ENCODE results near the gene TRIM33. TPM values are rescaled to one million over a fixed set of nuclear protein-coding genes. Genes with fewer than 3 reads are reported as not detected.

TRIM33 gene
- total and polyA plus RNA-seq, 4 donors: 32.8 to 74.5 (median 49.6) TPM

DNA sequence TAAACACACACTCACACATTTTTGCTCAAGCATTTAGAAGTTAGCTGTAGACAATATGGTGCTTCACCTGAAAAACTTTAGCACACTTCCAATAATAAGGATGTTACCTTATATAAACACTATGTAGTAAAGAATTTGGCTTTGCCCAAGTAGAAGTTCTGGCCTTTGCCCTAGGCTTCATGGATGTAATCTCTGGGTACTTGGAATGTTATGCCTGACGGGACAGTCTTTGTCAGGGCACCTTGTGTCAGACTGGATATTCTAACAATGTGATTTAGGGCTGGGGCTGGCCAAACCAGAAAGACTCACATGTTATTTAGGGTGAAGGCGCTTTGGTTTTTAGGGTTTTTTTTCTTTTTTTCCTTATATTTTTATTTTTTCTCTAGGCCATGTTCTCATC, 34.8 kb upstream of the TRIM33 start:
- Histone ChIP-seq H3K9me3 (ENCODE audit: control insufficient read depth, insufficient read depth, low read length) (no peaks in the 10 kb centered on the region), H3K27me3 (ENCODE audit: control insufficient read depth, insufficient read depth, low read length) (no peaks in the 10 kb centered on the region), H3K4me1 (ENCODE audit: control insufficient read depth, insufficient read depth, low read length) (no peaks in the 10 kb centered on the region), H3K36me3 (ENCODE audit: control insufficient read depth, insufficient read depth, low read length) (no peaks in the 10 kb centered on the region), H3K4me3 (ENCODE audit: low read depth, low read length) (no peak overlapping the region), H3K27ac (ENCODE audit: low read depth, low read length) (no peak overlapping the region)
- DNase-seq (ENCODE audit: low read depth in 4 of 6, low spot score in 6 of 6): no peak
- WGBS (ENCODE audit: insufficient coverage): 100% methylated on average over 1 of the region's 2 CpGs

DNA sequence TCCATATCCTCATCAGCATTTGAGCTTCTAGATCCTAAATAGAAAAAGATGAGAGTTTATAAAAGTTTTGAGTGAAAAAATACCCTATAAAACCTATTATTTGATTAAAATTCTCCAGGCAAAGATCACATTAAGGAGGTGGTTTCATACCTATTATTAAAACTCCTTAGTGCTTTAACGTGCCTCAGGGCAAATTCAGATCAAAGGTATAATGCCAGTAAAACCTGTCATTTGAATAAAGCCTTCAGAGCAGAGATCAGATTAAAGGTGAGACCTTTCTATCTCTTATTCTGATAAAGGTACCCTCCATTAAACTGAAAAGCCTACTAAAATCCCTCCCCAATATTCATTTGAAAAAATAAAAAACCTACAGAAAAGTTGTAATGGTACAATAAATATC, 34.3 kb upstream of the TRIM33 start:
- Histone ChIP-seq H3K9me3 (ENCODE audit: control insufficient read depth, insufficient read depth, low read length) (no peaks in the 10 kb centered on the region), H3K36me3 (ENCODE audit: control insufficient read depth, insufficient read depth, low read length) (no peaks in the 10 kb centered on the region), H3K4me3 (ENCODE audit: low read depth, low read length) (no peak overlapping the region), H3K27ac (ENCODE audit: low read depth, low read length) (no peak overlapping the region), H3K27me3 (ENCODE audit: control insufficient read depth, insufficient read depth, low read length) (no peaks in the 10 kb centered on the region), H3K4me1 (ENCODE audit: control insufficient read depth, insufficient read depth, low read length) (no peaks in the 10 kb centered on the region)
- no peak for DNase-seq (ENCODE audit: low read depth in 4 of 6, low spot score in 6 of 6)
- WGBS (ENCODE audit: insufficient coverage): no CpG with 5 or more reads among the region's 1 CpG

GRCh38 chr1:114540821-114541220, 29.8 kb upstream of the TRIM33 start:
- H3K4me1 ChIP-seq (ENCODE audit: control insufficient read depth, insufficient read depth, low read length): no peaks in the 10 kb centered on the region
- H3K36me3 ChIP-seq (ENCODE audit: control insufficient read depth, insufficient read depth, low read length): no peaks in the 10 kb centered on the region
- no peak for DNase-seq (ENCODE audit: low read depth in 4 of 6, low spot score in 6 of 6)
- H3K9me3 ChIP-seq (ENCODE audit: control insufficient read depth, insufficient read depth, low read length): no peaks in the 10 kb centered on the region
- WGBS (ENCODE audit: insufficient coverage): 0% methylated on average over 1 of the region's 6 CpGs
- H3K27me3 ChIP-seq (ENCODE audit: control insufficient read depth, insufficient read depth, low read length): no peaks in the 10 kb centered on the region
- H3K27ac ChIP-seq (ENCODE audit: low read depth, low read length): no peak overlapping the region
- H3K4me3 ChIP-seq (ENCODE audit: low read depth, low read length): no peak overlapping the region

DNA sequence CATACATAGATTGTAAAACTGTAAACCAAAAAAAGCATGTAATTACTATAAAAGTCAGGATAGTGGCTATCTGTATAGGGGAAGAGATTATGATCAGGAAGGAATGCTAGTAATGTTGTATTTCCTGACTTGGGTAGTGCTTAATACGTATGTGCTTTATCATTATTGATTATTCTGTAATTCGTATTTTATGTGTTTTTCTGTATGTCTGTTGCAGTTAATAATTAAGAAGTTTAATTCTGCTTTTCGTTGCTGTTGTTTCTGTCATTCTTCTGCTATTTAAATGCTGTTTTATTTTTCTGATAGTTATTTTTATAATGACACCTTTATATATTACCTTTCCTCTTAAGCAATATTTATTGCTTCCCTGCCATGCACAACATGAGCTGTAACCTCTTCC, 29.3 kb upstream of the TRIM33 start:
- Histone ChIP-seq H3K4me1 (ENCODE audit: control insufficient read depth, insufficient read depth, low read length) (no peaks in the 10 kb centered on the region), H3K27me3 (ENCODE audit: control insufficient read depth, insufficient read depth, low read length) (no peaks in the 10 kb centered on the region), H3K36me3 (ENCODE audit: control insufficient read depth, insufficient read depth, low read length) (no peaks in the 10 kb centered on the region), H3K27ac (ENCODE audit: low read depth, low read length) (no peak overlapping the region), H3K4me3 (ENCODE audit: low read depth, low read length) (no peak overlapping the region), H3K9me3 (ENCODE audit: control insufficient read depth, insufficient read depth, low read length) (no peaks in the 10 kb centered on the region)
- DNase-seq (ENCODE audit: low read depth in 4 of 6, low spot score in 6 of 6): no peak
- WGBS (ENCODE audit: insufficient coverage): 40% methylated on average over 1 of the region's 3 CpGs

DNA sequence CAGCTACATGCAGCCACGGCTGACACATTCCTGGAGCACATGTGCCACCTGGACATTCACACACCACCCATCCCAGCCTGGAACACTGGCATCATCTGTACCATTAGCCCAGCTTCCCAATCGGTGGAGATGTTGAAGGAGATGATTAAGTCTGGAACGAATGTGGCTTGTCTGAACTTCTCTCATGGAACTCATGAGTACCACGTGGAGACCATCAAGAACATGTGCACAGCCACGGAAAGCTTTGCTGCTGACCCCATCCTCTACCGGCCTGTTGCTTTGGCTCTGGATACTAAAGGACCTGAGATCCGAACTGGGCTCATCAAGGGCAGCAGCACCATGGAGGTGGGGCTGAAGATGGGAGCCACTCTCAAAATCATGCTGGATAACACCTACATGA, 25.0 kb upstream of the TRIM33 start:
- no peaks in the 10 kb centered on the region for H3K27me3 ChIP-seq (ENCODE audit: control insufficient read depth, insufficient read depth, low read length)
- H3K9me3 ChIP-seq (ENCODE audit: control insufficient read depth, insufficient read depth, low read length): no peaks in the 10 kb centered on the region
- WGBS (ENCODE audit: insufficient coverage): 98% methylated on average over 5 of the region's 7 CpGs
- no peak for DNase-seq (ENCODE audit: low read depth in 4 of 6, low spot score in 6 of 6)
- no peak overlapping the region for H3K27ac ChIP-seq (ENCODE audit: low read depth, low read length)
- no peaks in the 10 kb centered on the region for H3K36me3 ChIP-seq (ENCODE audit: control insufficient read depth, insufficient read depth, low read length)
- no peaks in the 10 kb centered on the region for H3K4me1 ChIP-seq (ENCODE audit: control insufficient read depth, insufficient read depth, low read length)
- no peak overlapping the region for H3K4me3 ChIP-seq (ENCODE audit: low read depth, low read length)

DNA sequence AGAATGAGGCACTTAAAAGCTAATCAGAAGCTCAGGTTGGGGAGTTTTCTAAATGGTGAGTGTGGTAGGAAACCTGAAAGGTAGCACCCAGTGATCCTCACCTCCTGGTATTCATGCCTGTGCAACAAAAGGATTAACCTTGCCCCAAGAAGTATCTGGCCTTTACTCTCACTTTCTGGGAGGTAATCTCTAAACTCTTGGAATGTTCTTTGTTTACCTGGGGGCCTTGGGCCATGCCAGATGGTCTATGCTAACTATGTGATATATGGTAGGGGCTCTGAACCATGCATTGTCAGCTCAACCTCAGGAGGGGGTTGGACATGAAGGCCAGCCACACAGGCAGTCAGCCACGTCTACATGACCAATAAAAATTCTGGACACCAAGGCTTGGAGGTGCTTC, 24.4 kb upstream of the TRIM33 start:
- no peaks in the 10 kb centered on the region for H3K36me3 ChIP-seq (ENCODE audit: control insufficient read depth, insufficient read depth, low read length)
- H3K27ac ChIP-seq (ENCODE audit: low read depth, low read length): no peak overlapping the region
- H3K4me3 ChIP-seq (ENCODE audit: low read depth, low read length): no peak overlapping the region
- no peaks in the 10 kb centered on the region for H3K27me3 ChIP-seq (ENCODE audit: control insufficient read depth, insufficient read depth, low read length)
- whole genome bisulfite sequencing (ENCODE audit: insufficient coverage): 71% methylated on average over 1 of the region's 1 CpG
- no peaks in the 10 kb centered on the region for H3K9me3 ChIP-seq (ENCODE audit: control insufficient read depth, insufficient read depth, low read length)
- DNase-seq (ENCODE audit: low read depth in 4 of 6, low spot score in 6 of 6): no peak
- H3K4me1 ChIP-seq (ENCODE audit: control insufficient read depth, insufficient read depth, low read length): no peaks in the 10 kb centered on the region

DNA sequence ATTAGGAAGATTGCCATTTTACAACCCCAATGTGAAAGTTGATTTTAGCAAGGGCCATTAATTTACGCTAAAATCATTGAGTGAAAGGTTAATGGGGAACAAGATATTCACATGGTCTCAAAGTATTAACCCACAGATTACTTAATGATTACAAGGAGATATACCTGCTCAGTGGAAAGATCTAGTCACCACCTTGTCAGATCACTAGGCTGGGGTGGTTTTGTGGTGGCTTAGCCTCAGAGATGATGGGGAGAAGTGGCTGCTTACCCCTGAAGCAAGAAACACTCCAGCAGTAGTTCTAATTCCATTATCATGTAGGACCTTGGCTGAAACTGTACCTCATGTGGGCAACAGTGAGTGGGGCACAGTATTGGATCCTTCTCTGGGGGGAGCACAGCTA, 20.1 kb upstream of the TRIM33 start:
- no peaks in the 10 kb centered on the region for H3K4me1 ChIP-seq (ENCODE audit: control insufficient read depth, insufficient read depth, low read length)
- no peaks in the 10 kb centered on the region for H3K27me3 ChIP-seq (ENCODE audit: control insufficient read depth, insufficient read depth, low read length)
- WGBS (ENCODE audit: insufficient coverage): no CpG with 5 or more reads among the region's 1 CpG
- H3K36me3 ChIP-seq (ENCODE audit: control insufficient read depth, insufficient read depth, low read length): no peaks in the 10 kb centered on the region
- no peaks in the 10 kb centered on the region for H3K9me3 ChIP-seq (ENCODE audit: control insufficient read depth, insufficient read depth, low read length)
- H3K4me3 ChIP-seq (ENCODE audit: low read depth, low read length): no peak overlapping the region
- no peak for DNase-seq (ENCODE audit: low read depth in 4 of 6, low spot score in 6 of 6)
- no peak overlapping the region for H3K27ac ChIP-seq (ENCODE audit: low read depth, low read length)

DNA sequence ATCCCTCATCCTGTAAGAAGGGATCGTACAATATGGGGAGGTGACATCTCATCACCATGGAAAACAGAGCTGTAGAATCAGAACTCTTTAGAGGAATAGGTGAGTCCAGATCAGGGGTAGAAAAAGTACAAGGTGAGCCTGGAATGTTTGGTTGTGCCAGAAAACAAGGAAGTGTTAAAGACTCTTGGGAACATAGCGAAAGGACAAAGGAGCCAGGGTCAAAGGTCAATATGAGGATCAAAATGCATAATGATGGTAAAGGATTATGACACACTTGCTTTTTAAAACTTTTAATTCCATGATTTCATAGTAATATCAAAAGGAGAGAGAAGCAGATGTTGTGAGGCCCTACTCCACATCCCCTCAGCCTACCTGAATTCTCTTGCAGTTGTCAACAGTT, 19.2 kb upstream of the TRIM33 start:
- DNase-seq (ENCODE audit: low read depth in 4 of 6, low spot score in 6 of 6): no peak
- no peaks in the 10 kb centered on the region for H3K36me3 ChIP-seq (ENCODE audit: control insufficient read depth, insufficient read depth, low read length)
- H3K27me3 ChIP-seq (ENCODE audit: control insufficient read depth, insufficient read depth, low read length): no peaks in the 10 kb centered on the region
- no peak overlapping the region for H3K4me3 ChIP-seq (ENCODE audit: low read depth, low read length)
- no peaks in the 10 kb centered on the region for H3K4me1 ChIP-seq (ENCODE audit: control insufficient read depth, insufficient read depth, low read length)
- WGBS (ENCODE audit: insufficient coverage): 60% methylated on average over 1 of the region's 2 CpGs
- no peaks in the 10 kb centered on the region for H3K9me3 ChIP-seq (ENCODE audit: control insufficient read depth, insufficient read depth, low read length)
- H3K27ac ChIP-seq (ENCODE audit: low read depth, low read length): no peak overlapping the region

- Histone ChIP-seq H3K27ac (ENCODE audit: low read depth, low read length) (no peak overlapping the region), H3K4me3 (ENCODE audit: low read depth, low read length) (no peak overlapping the region), H3K36me3 (ENCODE audit: control insufficient read depth, insufficient read depth, low read length) (no peaks in the 10 kb centered on the region), H3K4me1 (ENCODE audit: control insufficient read depth, insufficient read depth, low read length) (no peaks in the 10 kb centered on the region), H3K9me3 (ENCODE audit: control insufficient read depth, insufficient read depth, low read length) (no peaks in the 10 kb centered on the region), H3K27me3 (ENCODE audit: control insufficient read depth, insufficient read depth, low read length) (no peaks in the 10 kb centered on the region)
- no peak for DNase-seq (ENCODE audit: low read depth in 4 of 6, low spot score in 6 of 6)
These were observed 13.9 kb upstream of the TRIM33 start for GRCh38 chr1:114524944-114525343.

DNA sequence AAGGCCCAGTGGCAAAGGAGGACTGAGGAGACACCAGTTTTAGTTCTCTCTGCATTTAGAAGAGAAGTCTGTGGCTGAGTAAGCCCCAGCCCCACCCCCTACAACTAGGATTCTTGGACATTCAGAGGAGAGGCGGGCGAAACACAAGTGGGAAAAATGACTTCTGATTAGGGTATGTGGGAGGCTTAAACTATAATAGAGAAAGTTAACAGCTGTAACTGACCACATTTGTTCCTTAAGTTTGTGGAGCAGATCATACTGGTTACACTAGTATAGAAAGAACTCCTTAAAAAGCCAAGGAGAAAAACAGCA, 11.2 kb upstream of the TRIM33 start:
- WGBS (ENCODE audit: insufficient coverage): no CpG with 5 or more reads among the region's 2 CpGs
- H3K27me3 ChIP-seq (ENCODE audit: control insufficient read depth, insufficient read depth, low read length): no peaks in the 10 kb centered on the region
- DNase-seq (ENCODE audit: low read depth in 4 of 6, low spot score in 6 of 6): no peak

More for the DNA sequence above, 11.2 kb upstream of the TRIM33 start:
- H3K9me3 ChIP-seq (ENCODE audit: control insufficient read depth, insufficient read depth, low read length): no peaks in the 10 kb centered on the region
- H3K4me3 ChIP-seq (ENCODE audit: low read depth, low read length): no peak overlapping the region
- no peaks in the 10 kb centered on the region for H3K36me3 ChIP-seq (ENCODE audit: control insufficient read depth, insufficient read depth, low read length)
- H3K27ac ChIP-seq (ENCODE audit: low read depth, low read length): no peak overlapping the region
- no peaks in the 10 kb centered on the region for H3K4me1 ChIP-seq (ENCODE audit: control insufficient read depth, insufficient read depth, low read length)

Measured in spinal cord (tissue), 10 donors.